SKM-1 treated with dmso at 0.1 percent for 144 hours (cell line): ENCODE measurements around the gene VRK1.

Experiments
- DNase-seq: peaks from one replicate; lab custom pipeline; 2025; ENCODE audit not compliant: unreplicated experiment; lab: John Stamatoyannopoulos, UW

VRK1 gene

GRCh38 chr14:96821501-96821900 is 24.3 kb downstream of the VRK1 start:
- no peak for DNase-seq

GRCh38 chr14:96823652-96824051 is 26.5 kb downstream of the VRK1 start:
- no peak for DNase-seq

GRCh38 chr14:96824283-96824682 is 27.1 kb downstream of the VRK1 start:
- DNase-seq = no peak

GRCh38 chr14:96826818-96827217 is 29.6 kb downstream of the VRK1 start:
- no peak for DNase-seq

GRCh38 chr14:96827290-96827689 is 30.1 kb downstream of the VRK1 start:
- DNase-seq = no peak

GRCh38 chr14:96829791-96830190 is 32.6 kb downstream of the VRK1 start:
- DNase-seq = no peak

- DNase-seq = no peak
These were observed 33.8 kb downstream of the VRK1 start for GRCh38 chr14:96830946-96831345.

- DNase-seq = no peak
These were observed 35.2 kb downstream of the VRK1 start for GRCh38 chr14:96832351-96832750.

GRCh38 chr14:96838449-96838848 is 41.3 kb downstream of the VRK1 start:
- DNase-seq = no peak

GRCh38 chr14:96839251-96839650 is 42.1 kb downstream of the VRK1 start:
- no peak for DNase-seq

- no peak for DNase-seq
These were observed 46.0 kb downstream of the VRK1 start for GRCh38 chr14:96843137-96843536.

- DNase-seq = no peak
These were observed 47.8 kb downstream of the VRK1 start for GRCh38 chr14:96844857-96845570.

- DNase-seq = no peak
These were observed 50.3 kb downstream of the VRK1 start for GRCh38 chr14:96847451-96847850.

GRCh38 chr14:96848011-96848410 is 50.8 kb downstream of the VRK1 start:
- no peak for DNase-seq

GRCh38 chr14:96849733-96850132 is 52.6 kb downstream of the VRK1 start:
- no peak for DNase-seq

- DNase-seq = no peak
These were observed 54.7 kb downstream of the VRK1 start for GRCh38 chr14:96851694-96852381.

GRCh38 chr14:96852823-96853422 is 55.7 kb downstream of the VRK1 start:
- DNase-seq = no peak

- no peak for DNase-seq
These were observed 61.5 kb downstream of the VRK1 start for GRCh38 chr14:96858643-96859042.

GRCh38 chr14:96861568-96862310 is 64.6 kb downstream of the VRK1 start:
- no peak for DNase-seq

GRCh38 chr14:96863327-96863985 is 66.3 kb downstream of the VRK1 start:
- DNase-seq = no peak

- no peak for DNase-seq
These were observed 66.8 kb downstream of the VRK1 start for GRCh38 chr14:96863986-96864330.
